H9 (cell line): ENCODE results near the gene LIMA1. TPM values are rescaled to one million over a fixed set of nuclear protein-coding genes. Genes with fewer than 3 reads are reported as not detected.

Experiments used
- DNase-seq: peaks from one replicate; pipeline ENCODE4 v3.0.0-alpha.2; 2017
- H2AFZ ChIP-seq: one replicate; pipeline ENCODE4 v1.6.1; 2013; ENCODE audit warnings: mild to moderate bottlenecking, low read length, control low read depth, moderate library complexity
- H2AK5ac ChIP-seq: 2 replicates; pipeline ENCODE4 v1.6.1; 2013; ENCODE audit warnings: low read length, control low read depth, mixed read lengths; ENCODE audit not compliant: insufficient read length
- H2BK120ac ChIP-seq: one replicate; pipeline ENCODE4 v1.6.1; 2013; ENCODE audit warnings: low read depth, mild to moderate bottlenecking, low read length, control low read depth, inconsistent platforms; ENCODE audit not compliant: poor library complexity, severe bottlenecking
- H2BK12ac ChIP-seq: 2 replicates; pipeline ENCODE4 v1.6.1; 2013; ENCODE audit warnings: low read length, control low read depth, mixed read lengths, low read depth; ENCODE audit not compliant: insufficient read length
- H2BK15ac ChIP-seq: 2 replicates; pipeline ENCODE4 v1.6.1; 2013; ENCODE audit warnings: low read depth, low read length, control low read depth
- H2BK20ac ChIP-seq: one replicate; pipeline ENCODE4 v1.6.1; 2013; ENCODE audit warnings: low read depth, mild to moderate bottlenecking, low read length, control low read depth, inconsistent platforms; ENCODE audit not compliant: poor library complexity, severe bottlenecking
- H2BK5ac ChIP-seq: 2 replicates; pipeline ENCODE4 v1.6.1; 2013; ENCODE audit warnings: low read length, control low read depth, mixed read lengths; ENCODE audit not compliant: insufficient read length
- H3K14ac ChIP-seq: 2 replicates; pipeline ENCODE4 v1.6.1; 2013; ENCODE audit warnings: low read length, control low read depth; ENCODE audit not compliant: insufficient read depth
- H3K18ac ChIP-seq: 2 replicates; pipeline ENCODE4 v1.6.1; 2013; ENCODE audit warnings: low read depth, mild to moderate bottlenecking, mixed read lengths, low read length, control low read depth; ENCODE audit not compliant: insufficient read length
- H3K23ac ChIP-seq: 2 replicates; pipeline ENCODE4 v1.6.1; 2013; ENCODE audit warnings: low read length, control low read depth, mixed read lengths, low read depth; ENCODE audit not compliant: insufficient read length
- H3K23me2 ChIP-seq: 2 replicates; pipeline ENCODE4 v1.6.1; 2013; ENCODE audit warnings: low read depth, mild to moderate bottlenecking, mixed read lengths, low read length, control low read depth; ENCODE audit not compliant: insufficient read length, poor library complexity, severe bottlenecking
- H3K27ac ChIP-seq: 2 replicates; pipeline ENCODE4 v1.5.1; 2013; ENCODE audit warnings: low read length, control low read depth, mixed read lengths, low read depth; ENCODE audit not compliant: insufficient read length
- H3K27me3 ChIP-seq: 2 replicates; pipeline ENCODE4 v1.6.1; 2013; ENCODE audit warnings: low read length, control low read depth, inconsistent platforms; ENCODE audit not compliant: insufficient read depth
- H3K4ac ChIP-seq: 2 replicates; pipeline ENCODE4 v1.6.1; 2013; ENCODE audit warnings: low read depth, mild to moderate bottlenecking, control low read depth, inconsistent platforms, low read length, moderate library complexity
- H3K4me1 ChIP-seq: 2 replicates; pipeline ENCODE4 v1.6.1; 2013; ENCODE audit warnings: low read length, control low read depth, inconsistent platforms; ENCODE audit not compliant: insufficient read depth
- H3K4me2 ChIP-seq: 2 replicates; pipeline ENCODE4 v1.6.1; 2013; ENCODE audit warnings: low read length, control low read depth, mixed read lengths; ENCODE audit not compliant: insufficient read length, insufficient read depth
- H3K56ac ChIP-seq: 2 replicates; pipeline ENCODE4 v1.6.1; 2013; ENCODE audit warnings: low read depth, mild to moderate bottlenecking, mixed read lengths, low read length, control low read depth; ENCODE audit not compliant: insufficient read length
- H3K79me1 ChIP-seq: 2 replicates; pipeline ENCODE4 v1.6.1; 2013; ENCODE audit warnings: low read depth, mild to moderate bottlenecking, moderate library complexity, low read length, control low read depth, inconsistent platforms; ENCODE audit not compliant: insufficient read depth, poor library complexity, severe bottlenecking
- H3K79me2 ChIP-seq: 2 replicates; pipeline ENCODE4 v1.6.1; 2013; ENCODE audit warnings: low read length, control low read depth, inconsistent platforms; ENCODE audit not compliant: insufficient read depth
- H3K9ac ChIP-seq: 2 replicates; pipeline ENCODE4 v1.6.1; 2013; ENCODE audit warnings: low read length, control low read depth, mixed read lengths; ENCODE audit not compliant: insufficient read length; ENCODE audit errors: extremely low read depth
- H3K9me3 ChIP-seq: one replicate; pipeline ENCODE4 v1.6.1; 2013; ENCODE audit warnings: low read depth, low read length, inconsistent platforms; ENCODE audit not compliant: control insufficient read depth
- H3T11ph ChIP-seq: one replicate; pipeline ENCODE4 v1.6.1; 2013; ENCODE audit warnings: mild to moderate bottlenecking, low read length, control low read depth, inconsistent platforms
- H4K20me1 ChIP-seq: one replicate; pipeline ENCODE4 v1.6.1; 2013; ENCODE audit not compliant: control insufficient read depth, insufficient read length, insufficient read depth
- H4K5ac ChIP-seq: 2 replicates; pipeline ENCODE4 v1.6.1; 2013; ENCODE audit warnings: low read depth, mild to moderate bottlenecking, mixed read lengths, low read length, control low read depth; ENCODE audit not compliant: insufficient read length
- H4K8ac ChIP-seq: replicated peaks from 2 replicates; pipeline ENCODE4 v1.6.1; 2013; ENCODE audit warnings: low read length, control low read depth, mixed read lengths, low read depth; ENCODE audit not compliant: insufficient read length
- H4K91ac ChIP-seq: 2 replicates; pipeline ENCODE4 v1.6.1; 2013; ENCODE audit warnings: low read depth, mild to moderate bottlenecking, moderate library complexity, mixed read lengths, low read length, control low read depth; ENCODE audit not compliant: insufficient read length
- H3K27ac Mint-ChIP-seq, 3 experiments: 2 replicates in 2 of 3; 3 replicates in 1 of 3; pipeline ENCODE4 v1.8.0; 2020 to 2021; ENCODE audit warnings: mixed read lengths in 3 of 3, mild to moderate bottlenecking in 1 of 3, moderate library complexity in 1 of 3
- H3K27me3 Mint-ChIP-seq: 2 replicates; pipeline ENCODE4 v1.8.0; 2021; ENCODE audit warnings: low read depth, mild to moderate bottlenecking, moderate library complexity, mixed read lengths
- H3K36me3 Mint-ChIP-seq, 3 experiments: 2 replicates in 2 of 3; 3 replicates in 1 of 3; pipeline ENCODE4 v1.8.0; 2020 to 2021; ENCODE audit warnings: low read depth in 3 of 3, mixed read lengths in 3 of 3; ENCODE audit not compliant: insufficient read depth in 1 of 3
- H3K4me1 Mint-ChIP-seq, 2 experiments: 2 replicates each; pipeline ENCODE4 v1.8.0; 2020; ENCODE audit warnings: mixed read lengths in 2 of 2
- H3K4me3 Mint-ChIP-seq, 2 experiments: 2 replicates in 1 of 2; 3 replicates in 1 of 2; pipeline ENCODE4 v1.8.0; 2020 to 2021; ENCODE audit warnings: mild to moderate bottlenecking in 2 of 2, mixed read lengths in 2 of 2, moderate library complexity in 1 of 2
- H3K9me3 Mint-ChIP-seq, 2 experiments: 2 replicates in 1 of 2; 3 replicates in 1 of 2; pipeline ENCODE4 v1.8.0; 2020; ENCODE audit warnings: mild to moderate bottlenecking in 2 of 2, mixed read lengths in 2 of 2, moderate library complexity in 1 of 2
- WGBS: extraction: QIAGEN DNeasy Blood & Tissue Kit; methylation state at CpG from one replicate; pipeline ENCODE4 v1.1.7; 2013; ENCODE audit warnings: missing lambda C conversion rate, low lambda C conversion rate, mixed read lengths; ENCODE audit not compliant: insufficient read length; ENCODE audit errors: extremely low coverage; 5-methylcytosine and 5-hydroxymethylcytosine counted together
- total RNA-seq: library from RNA; stranded (reverse); gene quantifications from 2 replicates; pipeline ENCODE4 v1.2.1, GENCODE V29; 2021
- TF ChIP-seq, protein P1 (sequence below): fragments of 200-600 bp; sonication (generic); conservative IDR thresholded peaks from 3 replicates; pipeline ENCODE4 v1.8.0; 2021; ENCODE audit warnings: antibody characterized with exemption, mild to moderate bottlenecking

Gene LIMA1
- total RNA-seq, 1 experiment from 2014 or later: 40.8 TPM

DNA sequence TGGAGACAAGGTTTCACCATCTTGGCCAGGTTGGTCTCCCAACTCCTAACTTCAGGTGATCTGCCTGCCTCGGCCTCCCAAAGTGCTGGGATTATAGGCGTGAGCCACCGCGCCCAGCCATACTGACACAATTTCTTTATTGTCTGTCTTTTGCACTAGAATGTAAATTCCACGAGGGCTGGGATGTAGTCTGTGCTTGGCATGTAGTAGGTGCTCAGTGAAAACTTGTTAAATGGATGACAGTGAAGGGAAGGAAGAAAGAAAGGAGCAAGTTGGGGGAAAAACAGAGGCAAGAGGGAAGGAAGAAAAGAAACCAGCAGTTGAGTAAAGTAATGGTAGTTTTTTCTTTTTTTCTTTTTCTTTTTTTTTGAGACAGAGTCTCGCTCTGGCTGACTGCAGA lies 53.1 kb downstream of the LIMA1 start:
- no peaks in the 10 kb centered on the region for H3K9me3 ChIP-seq
- no peak overlapping the region for H2BK15ac ChIP-seq
- H3K4me3 Mint-ChIP-seq: no peak overlapping the region
- H2BK20ac ChIP-seq: no peak overlapping the region
- H3K27ac ChIP-seq: no peak overlapping the region
- H2AFZ ChIP-seq: no peak overlapping the region
- H3K23ac ChIP-seq: no peak overlapping the region
- no peaks in the 10 kb centered on the region for H3K27me3 Mint-ChIP-seq
- H3K9me3 Mint-ChIP-seq: no peaks in the 10 kb centered on the region
- H3K18ac ChIP-seq: no peak overlapping the region
- H3K4me2 ChIP-seq: no peak overlapping the region
- no peaks in the 10 kb centered on the region; the same call in 1 of the 2 replicates for H3K4me1 ChIP-seq
- H3K27ac Mint-ChIP-seq: peak overlapping the region in 1 of 3 experiments; percentile 22; a peak in 1 of 7 replicates
- peaks cover 3 to 4% of the 10 kb centered on the region in 2 experiments; a peak in 2 of 4 replicates for H3K4me1 Mint-ChIP-seq
- H3K9ac ChIP-seq: no peak overlapping the region
- H2BK120ac ChIP-seq: no peak overlapping the region
- DNase-seq: peak; percentile 3
- H4K91ac ChIP-seq: no peak overlapping the region
- no peak overlapping the region for H3T11ph ChIP-seq
- TF ChIP-seq, protein P1, sequence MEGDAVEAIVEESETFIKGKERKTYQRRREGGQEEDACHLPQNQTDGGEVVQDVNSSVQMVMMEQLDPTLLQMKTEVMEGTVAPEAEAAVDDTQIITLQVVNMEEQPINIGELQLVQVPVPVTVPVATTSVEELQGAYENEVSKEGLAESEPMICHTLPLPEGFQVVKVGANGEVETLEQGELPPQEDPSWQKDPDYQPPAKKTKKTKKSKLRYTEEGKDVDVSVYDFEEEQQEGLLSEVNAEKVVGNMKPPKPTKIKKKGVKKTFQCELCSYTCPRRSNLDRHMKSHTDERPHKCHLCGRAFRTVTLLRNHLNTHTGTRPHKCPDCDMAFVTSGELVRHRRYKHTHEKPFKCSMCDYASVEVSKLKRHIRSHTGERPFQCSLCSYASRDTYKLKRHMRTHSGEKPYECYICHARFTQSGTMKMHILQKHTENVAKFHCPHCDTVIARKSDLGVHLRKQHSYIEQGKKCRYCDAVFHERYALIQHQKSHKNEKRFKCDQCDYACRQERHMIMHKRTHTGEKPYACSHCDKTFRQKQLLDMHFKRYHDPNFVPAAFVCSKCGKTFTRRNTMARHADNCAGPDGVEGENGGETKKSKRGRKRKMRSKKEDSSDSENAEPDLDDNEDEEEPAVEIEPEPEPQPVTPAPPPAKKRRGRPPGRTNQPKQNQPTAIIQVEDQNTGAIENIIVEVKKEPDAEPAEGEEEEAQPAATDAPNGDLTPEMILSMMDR: no peak
- no peaks in the 10 kb centered on the region for H4K20me1 ChIP-seq
- no peak overlapping the region for H3K14ac ChIP-seq
- H3K56ac ChIP-seq: no peak overlapping the region
- H3K36me3 Mint-ChIP-seq: peaks cover 0 to 4% (median 0%) of the 10 kb centered on the region in 3 experiments; a peak in 2 of 7 replicates
- no peak overlapping the region for H4K8ac ChIP-seq
- no peaks in the 10 kb centered on the region for H3K79me1 ChIP-seq
- H2BK5ac ChIP-seq: no peak overlapping the region
- H2AK5ac ChIP-seq: no peak overlapping the region
- no peaks in the 10 kb centered on the region for H3K79me2 ChIP-seq
- H3K27me3 ChIP-seq: no peaks in the 10 kb centered on the region
- no peak overlapping the region for H4K5ac ChIP-seq
- H3K23me2 ChIP-seq: no peaks in the 10 kb centered on the region
- no peak overlapping the region for H2BK12ac ChIP-seq
- no CpG with 5 or more reads among the region's 6 CpGs for WGBS
- H3K4ac ChIP-seq: no peak overlapping the region
